Measurements from ENCODE around the gene CFC1.
"Not testable (repeated sequence)": the region's sequence is repeated elsewhere in the genome, so short reads cannot be mapped to it uniquely, and the experiment has no call there.

The CFC1 gene

DNA sequence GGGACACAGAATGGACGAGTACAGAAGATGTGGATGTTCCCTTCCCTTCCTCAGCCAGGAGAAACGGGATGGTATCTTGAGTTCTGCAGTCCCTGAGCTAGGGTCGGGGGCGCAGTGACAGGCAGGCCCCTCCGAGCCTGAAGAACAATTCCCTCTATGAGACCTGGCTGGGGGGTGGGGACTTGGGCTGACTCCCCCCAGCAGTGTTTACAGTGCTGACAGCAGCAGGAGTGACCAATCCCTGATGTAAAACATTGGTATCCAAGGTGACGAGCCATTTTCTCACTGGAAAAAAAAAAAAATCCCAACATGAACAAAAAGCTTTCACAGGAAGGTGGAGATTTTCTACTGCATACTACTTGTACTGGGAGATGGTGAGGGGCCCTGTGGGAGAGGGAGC lies at the start of gene CFC1:
CFC1 (minus strand) TSS at position 183 of the 400 bp plus-strand sequence. CDS start 288 bp downstream, outside the sequence.
- not testable (repeated sequence) for DNase-seq

DNA sequence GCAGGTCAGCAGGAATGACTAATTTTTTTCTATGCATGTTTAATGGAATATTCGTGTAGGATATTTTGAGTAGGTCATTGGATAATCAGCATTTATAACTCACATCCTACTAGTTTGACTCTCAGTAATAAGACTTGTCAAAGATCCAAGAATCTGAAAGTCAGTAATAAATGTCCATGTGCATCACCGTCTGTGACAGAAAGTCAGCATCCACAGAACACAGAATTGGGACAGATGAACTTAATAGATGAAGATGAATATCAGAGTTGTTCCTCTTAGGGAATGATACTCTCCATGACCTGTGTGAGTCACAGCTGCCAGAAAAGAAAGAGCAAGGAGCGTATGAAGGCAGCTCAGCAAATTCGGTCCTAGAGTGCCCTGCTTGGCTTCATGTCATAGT lies 42.3 kb upstream of the CFC1 start:
- DNase-seq: not testable (repeated sequence)

DNA sequence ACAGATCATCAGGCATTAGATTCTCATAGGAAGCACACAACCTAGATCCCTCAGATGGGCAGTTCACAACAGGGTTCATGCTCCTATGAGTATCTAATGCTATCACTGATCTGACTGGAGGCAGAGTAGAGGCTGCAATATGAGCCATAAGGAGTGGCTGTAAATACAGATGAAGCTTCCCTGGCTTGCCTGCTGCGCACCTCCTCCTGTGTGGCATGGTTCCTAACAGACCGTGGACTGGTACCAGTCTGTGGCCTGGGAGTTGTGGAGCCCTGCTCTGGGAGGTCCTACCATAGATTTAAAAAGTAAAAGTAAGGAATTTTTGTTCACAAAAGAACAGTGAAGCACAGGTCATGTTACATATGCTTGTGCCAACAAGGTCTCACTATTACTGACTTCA lies 39.6 kb upstream of the CFC1 start:
- not testable (repeated sequence) for DNase-seq

DNA sequence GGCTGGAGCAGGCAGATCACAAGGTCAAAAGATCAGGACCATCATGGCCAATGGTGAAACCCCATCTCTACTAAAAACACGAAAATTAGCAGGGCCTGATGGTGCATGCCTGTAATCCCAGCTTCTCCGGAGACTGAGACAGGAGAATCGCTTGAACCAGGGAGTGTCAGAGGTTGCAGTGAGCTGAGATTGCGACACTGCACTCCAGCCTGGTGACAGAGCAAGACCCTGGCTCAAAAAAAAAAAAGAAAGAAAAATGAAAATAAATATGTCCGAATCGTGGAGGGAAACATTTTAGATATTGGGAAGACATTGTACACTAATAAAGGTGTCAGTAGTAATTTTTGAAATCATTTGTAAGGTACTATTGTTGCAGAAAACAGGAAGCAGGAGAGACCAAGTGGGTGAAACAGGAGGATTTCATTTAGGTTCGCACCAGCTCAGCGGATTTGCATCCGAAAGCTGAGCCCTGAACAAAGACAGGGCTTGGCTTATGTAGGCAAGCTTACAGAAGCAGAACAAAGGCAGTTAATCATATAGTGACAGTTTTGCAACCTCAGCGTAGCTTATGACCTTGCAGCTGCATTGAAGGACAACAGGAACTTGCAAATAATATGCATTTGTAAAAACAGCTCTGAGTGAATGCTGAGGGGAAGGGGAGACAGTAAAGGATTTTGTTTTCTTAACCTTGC lies 29.6 kb upstream of the CFC1 start:
- DNase-seq: not testable (repeated sequence)

DNA sequence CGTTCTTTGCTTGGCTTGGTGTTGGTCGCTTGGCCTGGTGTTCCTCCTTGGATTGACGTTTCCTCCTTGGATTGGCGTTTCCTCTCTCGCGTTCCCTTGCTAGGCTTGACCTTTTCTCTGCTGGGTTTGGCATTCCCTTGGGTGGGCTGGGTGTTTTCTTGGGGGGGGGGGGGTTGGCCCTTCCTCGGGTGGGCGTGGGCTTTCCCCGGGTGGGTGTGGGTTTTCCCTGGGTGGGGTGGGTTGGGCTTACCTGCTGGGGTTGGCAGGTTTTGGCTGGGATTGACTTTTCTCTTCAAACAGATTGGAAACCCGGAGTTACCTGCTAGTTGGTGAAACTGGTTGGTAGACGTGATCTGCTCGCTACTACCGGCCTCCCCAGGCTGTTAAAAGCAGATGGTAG lies 11.8 kb upstream of the CFC1 start, which contains the start of gene POTEJ:
POTEJ (plus strand) TSS at position 301 of the 400 bp plus-strand sequence; CDS start at position 394, 93 bp downstream.
- not testable (repeated sequence) for DNase-seq

DNA sequence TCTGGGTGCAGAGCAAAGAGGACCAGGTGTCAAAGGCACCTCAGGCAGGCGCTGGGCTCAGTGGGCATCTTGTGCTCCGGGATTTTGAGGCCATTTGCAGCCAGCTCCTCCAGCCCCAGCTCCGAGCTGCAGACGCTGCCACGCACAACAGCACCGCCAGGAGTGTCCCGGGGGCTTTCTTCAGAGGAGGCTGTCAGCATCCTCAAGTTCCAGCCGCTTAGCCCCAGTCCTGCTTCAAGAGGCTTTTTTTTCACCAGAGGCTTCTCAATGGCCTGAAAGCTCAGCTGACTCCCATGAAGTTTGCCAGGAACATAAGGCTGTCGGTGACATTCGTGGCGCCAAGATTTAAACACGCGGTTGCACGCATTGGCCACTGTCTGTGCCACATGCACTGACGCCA lies 11.1 kb upstream of the CFC1 start:
- not testable (repeated sequence) for DNase-seq

DNA sequence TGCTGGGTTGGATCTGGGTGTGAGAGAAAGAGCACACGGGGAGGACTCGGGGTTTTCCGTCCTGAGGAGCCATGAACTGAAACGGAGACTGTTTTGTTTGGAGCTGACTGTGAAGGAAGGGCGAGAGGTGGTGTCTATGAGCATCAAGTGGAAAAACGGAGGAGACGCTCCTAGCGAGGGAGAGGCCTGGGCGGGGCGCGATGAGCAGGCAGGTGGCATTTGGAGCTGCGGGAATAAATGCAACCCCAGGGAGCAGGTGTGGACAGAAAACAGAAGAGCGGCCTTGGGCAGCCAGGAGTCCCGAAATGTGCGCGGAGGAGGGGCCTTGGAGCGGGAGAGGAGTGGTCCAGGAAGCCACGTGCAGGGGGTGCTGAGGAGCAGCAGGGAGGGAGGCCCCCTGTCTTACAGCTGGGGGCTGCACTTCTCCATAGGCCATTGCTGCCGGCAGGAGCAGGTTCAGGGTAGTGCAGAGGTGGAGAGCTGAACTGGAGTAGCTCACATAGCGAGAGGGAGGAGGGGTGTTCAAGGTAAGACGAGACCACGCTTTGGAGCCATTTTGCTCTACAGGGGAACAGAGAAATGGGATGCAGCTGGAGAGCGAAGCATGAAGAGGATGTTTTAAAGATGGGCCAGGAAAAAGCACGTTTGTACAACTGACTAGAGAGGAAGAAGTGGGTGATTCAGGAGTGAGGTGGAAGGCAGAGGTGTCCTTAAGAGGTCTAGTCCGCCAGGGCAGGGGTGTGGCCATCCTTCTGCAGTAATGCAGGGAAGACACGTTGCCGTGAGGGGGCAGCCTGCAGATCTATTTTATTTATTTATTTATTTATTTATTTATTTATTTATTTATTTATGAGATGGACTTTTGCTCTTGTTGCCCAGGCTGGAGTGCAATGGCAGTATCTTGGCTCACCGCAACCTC lies 9.9 kb upstream of the CFC1 start:
- DNase-seq: not testable (repeated sequence)

DNA sequence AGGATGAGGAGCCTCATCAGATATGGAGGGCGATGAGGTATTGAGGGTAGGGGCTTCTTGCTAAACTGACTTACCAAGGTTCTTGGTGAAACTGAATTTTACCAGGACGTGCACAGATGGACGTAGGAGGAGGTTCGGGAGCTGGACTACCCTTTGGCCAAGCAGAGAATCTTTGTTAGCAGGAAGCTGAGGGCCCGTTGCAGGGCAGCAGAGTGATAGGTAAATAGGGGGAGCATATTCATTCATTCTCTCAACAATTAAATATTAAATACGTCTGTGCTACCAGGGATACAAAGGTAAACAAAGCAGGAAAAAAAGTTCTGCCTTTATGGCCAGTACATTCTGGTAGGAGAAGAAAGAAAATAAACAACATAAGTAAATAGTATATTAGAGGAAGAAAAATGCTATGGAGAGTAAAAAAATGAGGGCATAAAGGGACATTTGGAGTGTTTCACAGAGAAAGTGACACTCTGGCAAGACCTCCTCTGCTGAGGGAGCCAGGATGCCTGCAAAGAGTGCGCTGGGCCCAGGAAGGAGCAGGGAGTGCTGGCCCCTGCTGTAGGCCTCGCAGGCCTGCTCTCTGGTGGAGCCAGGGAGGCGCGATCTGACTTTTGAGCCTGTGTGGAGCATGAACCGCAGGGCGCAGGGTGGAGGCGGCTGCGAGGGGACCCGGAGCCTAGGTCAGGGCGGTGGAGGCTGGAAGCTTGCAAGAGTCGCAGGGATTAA lies 9.1 kb upstream of the CFC1 start:
- DNase-seq: not testable (repeated sequence)

DNA sequence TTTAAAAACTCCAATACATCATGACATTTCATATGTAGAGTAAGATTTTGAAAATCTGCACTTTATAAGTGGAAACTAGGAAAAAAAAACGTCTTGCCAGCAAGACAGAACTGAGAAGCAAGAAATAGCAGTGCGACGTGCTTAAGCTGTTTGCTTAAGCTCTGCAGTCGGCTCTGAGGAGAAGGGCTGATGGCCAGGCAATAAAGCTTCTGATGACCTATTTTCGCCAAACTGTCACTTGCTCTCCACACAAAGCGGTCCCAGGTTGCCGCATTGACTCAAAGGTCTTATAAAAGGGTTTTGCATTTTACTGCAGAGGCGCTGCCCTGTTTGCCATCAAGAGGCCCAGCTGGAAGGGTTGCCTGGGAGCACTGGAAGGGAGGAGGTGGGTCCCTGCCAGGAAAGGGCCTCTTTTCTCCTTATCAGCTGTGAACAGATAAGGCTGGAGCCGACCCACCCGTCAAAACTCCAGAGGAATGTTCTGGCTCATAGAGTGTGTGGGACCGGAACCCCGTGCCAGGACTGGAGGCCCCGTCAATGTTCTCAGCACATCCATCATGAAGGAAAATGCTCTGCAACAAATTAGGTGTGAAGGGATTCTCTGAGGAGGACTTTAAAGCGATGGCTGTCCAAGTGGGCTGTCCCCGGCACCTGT lies 2.4 kb upstream of the CFC1 start:
- DNase-seq: not testable (repeated sequence)

DNA sequence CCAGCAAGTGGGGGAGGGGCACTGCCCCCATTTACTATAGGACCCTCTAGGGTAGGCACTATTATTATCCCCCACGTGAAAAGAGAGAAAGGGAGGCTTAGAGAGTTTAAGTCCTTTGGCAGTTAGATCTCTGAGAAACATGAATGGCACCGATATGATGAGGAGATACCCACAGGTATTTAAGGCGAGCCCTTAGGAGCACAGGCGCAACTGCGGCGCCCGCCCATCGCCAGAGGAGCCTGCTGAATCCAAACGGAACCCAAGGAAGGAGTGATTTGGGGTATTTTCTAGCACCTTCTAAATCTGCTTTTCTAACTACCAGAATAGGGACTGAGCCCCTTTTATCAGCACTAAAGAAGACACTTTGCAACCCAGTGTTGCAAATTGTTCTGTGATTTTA lies 551 bp upstream of the CFC1 start:
- DNase-seq: not testable (repeated sequence)

DNA sequence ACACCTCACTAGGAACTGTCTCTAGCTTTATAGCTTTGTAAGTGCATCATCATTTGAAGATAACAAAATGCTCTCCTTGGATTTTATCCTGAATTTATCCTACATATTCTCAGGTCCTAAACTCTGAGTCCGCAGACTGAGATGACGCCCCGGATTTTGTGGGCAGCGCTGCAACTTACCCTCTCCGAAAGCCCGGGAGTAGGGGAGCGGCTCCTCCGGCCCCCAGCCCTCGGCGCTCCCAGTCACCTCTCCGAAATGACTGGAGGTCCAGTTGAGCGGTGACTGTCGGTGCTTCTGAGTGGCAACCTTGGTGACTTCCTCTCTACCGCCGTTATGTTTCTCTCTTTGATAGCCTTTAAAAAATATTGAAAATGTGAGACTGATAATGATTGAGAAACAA lies 912 bp downstream of the CFC1 start:
- DNase-seq: not testable (repeated sequence)

DNA sequence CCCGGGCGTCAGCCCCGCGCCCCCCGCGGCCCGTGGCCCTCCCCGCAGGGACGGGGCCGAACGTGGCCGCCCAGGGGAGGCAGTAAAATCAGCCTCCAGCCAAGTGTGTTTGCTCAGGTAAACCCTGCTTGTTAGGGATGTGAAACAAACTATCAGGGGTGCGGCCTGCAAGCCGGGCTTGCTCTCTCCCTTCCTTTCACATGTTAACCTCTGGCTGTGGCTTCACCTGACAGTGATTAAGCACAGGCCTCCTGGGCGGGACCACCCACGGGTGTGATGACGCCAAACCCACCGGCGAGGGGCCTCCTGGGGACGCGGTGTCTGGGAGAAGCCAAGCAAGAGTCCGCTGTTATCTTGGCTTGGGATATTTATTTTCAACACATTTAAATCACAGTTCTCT lies 1.4 kb downstream of the CFC1 start:
- DNase-seq: not testable (repeated sequence)

DNA sequence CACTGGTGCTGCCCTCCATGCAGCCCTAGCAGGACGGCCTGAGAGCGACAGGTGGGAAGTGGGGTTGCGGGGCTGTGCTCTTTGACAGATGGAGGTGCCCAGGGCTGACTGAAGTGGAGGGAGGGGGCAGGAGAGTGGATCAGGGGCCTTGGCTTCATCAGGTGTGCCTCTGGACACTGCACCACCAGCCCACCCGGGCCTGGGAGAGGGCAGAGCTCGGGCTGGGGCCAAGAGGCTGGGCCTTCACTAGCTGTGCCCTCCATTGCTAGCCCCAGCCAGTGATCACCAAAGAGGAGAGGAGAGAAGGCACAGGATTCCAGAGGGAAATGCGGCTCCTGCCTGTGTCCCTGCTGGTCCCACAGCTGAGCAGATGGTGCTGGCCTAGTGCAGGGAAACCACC lies 2.6 kb downstream of the CFC1 start:
- DNase-seq: not testable (repeated sequence)

DNA sequence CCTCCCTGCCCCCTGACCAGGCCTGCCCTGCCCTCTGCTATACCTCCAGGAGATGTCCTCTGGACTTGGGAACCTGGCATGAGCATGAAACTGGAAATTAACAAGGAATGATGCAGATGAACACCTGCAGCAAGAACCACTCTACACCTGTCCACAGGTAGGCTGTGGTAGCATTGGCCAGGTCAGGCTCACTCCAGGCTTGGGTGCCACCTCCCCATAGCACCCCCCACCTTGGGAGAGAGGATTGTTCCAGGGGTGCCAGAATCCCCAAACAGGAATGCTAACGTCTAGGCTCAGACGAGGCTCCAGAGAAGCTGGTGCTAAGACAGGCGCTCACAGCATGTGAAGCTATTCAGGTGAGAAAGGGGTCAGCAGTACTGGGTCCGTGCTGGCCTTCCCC lies 5.4 kb downstream of the CFC1 start:
- not testable (repeated sequence) for DNase-seq

DNA sequence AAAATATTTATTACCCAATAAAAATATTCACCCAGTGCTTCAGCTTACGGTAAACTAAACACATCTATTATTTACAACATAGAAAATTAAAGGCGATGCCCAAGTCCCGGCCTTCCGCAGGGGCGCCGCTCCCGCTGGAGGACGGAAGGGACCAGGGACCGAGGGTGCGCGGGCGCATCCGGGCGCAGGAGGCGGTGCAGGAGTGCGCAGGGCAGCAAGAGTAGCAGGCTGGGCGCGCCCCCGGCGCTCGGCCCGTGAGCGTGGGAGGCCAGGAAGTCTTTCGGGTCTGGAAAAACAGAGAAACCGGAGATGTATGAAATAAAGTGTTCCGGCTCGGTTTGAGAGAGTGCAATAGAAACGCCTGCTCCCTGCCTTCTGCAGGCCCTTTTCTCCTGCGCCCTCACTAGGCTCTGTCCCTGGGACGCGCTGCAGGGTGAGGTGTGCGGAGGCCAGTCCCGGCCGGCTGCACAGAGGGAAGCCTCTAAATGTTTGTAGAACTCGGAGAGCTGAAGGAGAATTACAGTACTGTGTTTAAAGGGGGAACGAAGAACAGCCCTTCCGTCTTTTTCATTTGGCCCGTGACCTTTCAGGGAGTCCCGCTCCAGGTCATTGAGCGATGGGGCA lies 6.5 kb downstream of the CFC1 start:
- DNase-seq: not testable (repeated sequence)

DNA sequence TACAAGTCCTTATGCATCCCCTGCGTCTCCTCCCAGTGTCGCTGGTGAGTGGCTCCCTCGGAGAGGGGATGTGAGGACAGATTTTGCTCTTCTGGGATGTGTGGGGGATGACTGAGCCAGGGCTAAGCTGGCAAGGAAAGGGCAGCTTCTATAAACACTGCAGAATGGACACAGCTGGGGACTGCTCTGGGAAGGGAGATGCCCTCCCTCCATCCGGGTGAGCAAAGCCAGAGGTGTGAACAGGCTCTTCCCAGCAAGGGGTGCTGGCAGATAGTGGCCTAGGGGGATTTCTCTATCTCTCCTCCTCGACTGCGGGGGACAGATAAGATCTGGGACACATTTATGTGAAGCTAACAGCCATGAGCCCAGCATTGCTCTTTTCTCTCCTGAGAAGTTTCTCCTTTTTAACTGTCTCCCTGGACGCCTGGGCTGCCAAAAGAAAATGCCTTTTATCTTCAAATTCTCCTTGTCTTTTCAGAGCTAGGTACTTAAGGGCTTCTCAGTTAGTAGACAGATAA lies 8.5 kb downstream of the CFC1 start:
- not testable (repeated sequence) for DNase-seq

DNA sequence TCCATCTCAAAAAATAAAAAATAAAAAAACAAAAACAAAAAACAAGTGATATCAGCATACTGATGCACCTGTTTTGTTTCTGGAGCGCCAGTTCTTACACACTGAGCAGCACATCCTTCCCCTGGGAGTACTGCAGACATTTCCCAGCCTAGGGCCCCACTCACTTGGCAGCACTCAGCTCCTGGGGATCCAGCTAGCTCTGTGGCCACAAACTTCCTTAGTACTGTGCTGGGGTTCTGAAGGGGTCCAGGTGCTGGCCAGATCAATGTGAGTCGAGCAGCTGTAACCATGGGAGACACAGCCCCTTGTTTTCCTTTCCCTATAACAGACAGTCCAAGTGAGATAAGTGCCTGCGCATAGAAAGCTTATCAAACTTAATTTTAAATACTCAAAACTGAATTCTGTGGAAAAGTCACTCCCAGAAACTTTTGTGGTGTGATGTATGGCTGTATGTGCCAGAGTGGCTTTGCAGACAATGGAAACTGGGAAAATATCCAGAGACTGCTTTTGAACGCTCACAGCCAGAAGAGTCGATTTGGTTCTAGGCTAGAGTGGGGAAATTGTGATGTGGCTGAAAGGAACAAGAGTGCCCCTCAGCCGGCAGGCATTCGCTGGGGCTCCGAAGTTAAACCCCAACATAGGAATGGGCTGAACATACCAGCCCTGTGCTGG lies 9.1 kb downstream of the CFC1 start:
- DNase-seq: not testable (repeated sequence)

DNA sequence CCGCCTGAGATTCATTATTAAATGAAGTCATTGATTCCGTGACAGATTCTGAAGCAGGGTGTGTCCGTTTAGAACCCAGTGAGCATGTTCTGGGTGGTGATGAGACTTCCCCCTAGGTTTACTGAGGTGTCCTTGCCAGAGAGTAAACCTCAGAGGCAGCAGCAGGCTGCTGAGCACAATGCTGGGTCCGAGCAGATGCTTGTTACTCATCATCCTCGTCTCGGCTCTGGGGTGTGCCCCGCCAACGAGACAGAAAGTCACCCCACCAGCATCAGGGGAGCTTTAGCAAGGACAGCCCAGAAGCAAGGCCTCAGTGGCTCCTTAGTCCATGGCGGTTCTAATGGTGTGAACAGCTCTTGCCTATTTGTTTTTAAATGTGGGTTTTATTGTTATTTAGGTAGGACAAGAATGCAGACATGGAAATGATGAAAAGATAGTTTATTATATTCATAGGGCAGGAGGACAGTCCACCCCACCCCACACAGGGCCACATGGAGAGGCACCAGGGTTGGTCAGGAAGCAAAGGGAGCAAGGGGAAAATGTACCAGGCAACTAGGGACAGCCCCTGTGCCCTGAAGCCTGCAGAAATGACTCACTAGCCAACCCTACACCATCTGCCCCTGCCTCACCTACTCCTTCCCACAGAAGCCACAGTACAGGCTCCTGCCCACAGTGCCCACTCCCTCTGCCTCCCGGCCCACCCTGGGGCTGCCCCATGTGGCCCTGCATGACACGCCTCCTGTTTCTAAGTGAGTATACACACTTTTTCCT lies 10.5 kb downstream of the CFC1 start:
- DNase-seq: not testable (repeated sequence)

DNA sequence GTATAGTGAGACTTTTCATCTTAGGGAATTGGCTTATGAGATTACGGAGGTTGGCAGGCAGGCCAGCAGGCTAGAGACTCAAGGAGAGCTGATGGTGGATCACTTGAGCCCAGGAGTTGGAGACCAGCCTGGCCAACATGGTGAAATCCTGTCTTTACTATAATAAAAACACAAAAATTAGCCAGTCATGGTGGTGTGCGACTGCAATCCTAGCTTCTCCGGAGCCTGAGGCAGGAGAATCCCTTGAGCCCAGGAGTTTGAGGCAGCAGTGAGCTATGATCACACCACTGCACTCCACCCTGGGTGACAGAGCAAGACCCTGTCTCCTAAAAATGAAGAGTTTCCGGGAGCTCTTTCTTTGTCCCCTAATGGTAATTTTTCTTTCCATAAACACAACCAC lies 14.6 kb downstream of the CFC1 start:
- not testable (repeated sequence) for DNase-seq

DNA sequence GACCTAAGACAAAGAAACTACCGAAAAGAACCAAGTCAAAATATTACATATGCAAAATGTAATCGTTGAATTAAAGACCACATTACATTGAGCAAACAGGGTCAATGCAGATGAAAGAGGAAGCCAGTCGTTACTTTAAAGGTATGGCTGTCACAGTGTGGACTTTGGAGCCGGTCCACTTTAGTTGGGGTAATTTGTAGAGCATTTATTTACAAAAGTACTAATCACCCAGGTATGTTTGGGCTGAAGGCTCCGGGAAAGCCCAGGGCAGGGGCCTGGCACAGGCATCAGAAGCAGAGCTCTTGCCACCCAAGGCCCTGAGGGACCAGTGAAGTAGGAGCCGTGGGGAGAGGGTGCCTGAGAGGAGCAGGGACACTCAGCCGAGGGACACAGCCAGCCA lies 15.8 kb downstream of the CFC1 start:
- not testable (repeated sequence) for DNase-seq

All from NCI-H1417 (cell line).